IMR-90 (cell line): ENCODE results near the gene TFIP11. TPM values are rescaled to one million over a fixed set of nuclear protein-coding genes. Genes with fewer than 3 reads are reported as not detected.

Experiments used
- ATAC-seq: fragments of 200-7000 bp; cut with Tn5 transposase; 2 replicates; pipeline ENCODE4 v1.9.1; 2020; ENCODE audit warnings: low read depth, mild to moderate bottlenecking, moderate library complexity
- BruUV-seq: library from RNA; stranded (reverse); fragments of 400-500 nt; replicated peaks from 2 replicates; lab custom pipeline; 2021; lab: Mats Ljungman, UMichigan
- CTCF ChIA-PET: fragments of 300-600 bp; formaldehyde crosslinking; extraction: SDS; loops from one replicate; lab custom pipeline; 2021; ENCODE audit warnings: antibody characterized with exemption; lab: Yijun Ruan, JAX
- POLR2A ChIA-PET: fragments of 300-600 bp; sonication (Branson Sonifier 250); formaldehyde crosslinking; loops from one replicate; lab custom pipeline; 2022; ENCODE audit warnings: antibody characterized with exemption; ENCODE audit not compliant: unreplicated experiment; lab: Charles Lee
- DNase-seq: peaks from one replicate; pipeline ENCODE4 v3.0.0; 2013
- H2AFZ ChIP-seq: replicated peaks from 2 replicates; pipeline ENCODE3; 2013; ENCODE audit warnings: low read length, mild to moderate bottlenecking; ENCODE audit not compliant: poor library complexity
- H2AK5ac ChIP-seq: 2 replicates; pipeline ENCODE4 v1.6.1; 2013; ENCODE audit warnings: low read depth, low read length, inconsistent platforms
- H2AK9ac ChIP-seq: replicated peaks from 2 replicates; pipeline ENCODE3; 2013; ENCODE audit warnings: mild to moderate bottlenecking, low read depth, low read length, moderate library complexity; ENCODE audit not compliant: poor library complexity
- H2BK120ac ChIP-seq: 2 replicates; pipeline ENCODE4 v1.6.1; 2013; ENCODE audit warnings: low read depth, low read length, inconsistent platforms
- H2BK15ac ChIP-seq: 3 replicates; pipeline ENCODE4 v1.6.1; 2013; ENCODE audit warnings: low read depth, low read length, inconsistent platforms
- H2BK20ac ChIP-seq: 2 replicates; pipeline ENCODE4 v1.6.1; 2013; ENCODE audit warnings: low read depth, mild to moderate bottlenecking, inconsistent platforms, low read length, moderate library complexity
- H2BK5ac ChIP-seq: 2 replicates; pipeline ENCODE4 v1.6.1; 2013; ENCODE audit warnings: mild to moderate bottlenecking, low read depth, low read length, inconsistent platforms; ENCODE audit not compliant: poor library complexity, severe bottlenecking
- H3K14ac ChIP-seq: replicated peaks from 2 replicates; pipeline ENCODE4 v1.6.1; 2013; ENCODE audit warnings: low read depth, low read length, inconsistent platforms
- H3K18ac ChIP-seq: 2 replicates; pipeline ENCODE4 v1.6.1; 2013; ENCODE audit warnings: low read depth, low read length, control low read depth
- H3K23ac ChIP-seq: 2 replicates; pipeline ENCODE4 v1.6.1; 2013; ENCODE audit warnings: low read depth, low read length, inconsistent platforms
- H3K27ac ChIP-seq: 2 replicates; pipeline ENCODE4 v1.5.1; 2013; ENCODE audit warnings: mild to moderate bottlenecking, control low read depth, low read length; ENCODE audit not compliant: insufficient read depth
- H3K27me3 ChIP-seq: 2 replicates; pipeline ENCODE4 v1.6.1; 2013; ENCODE audit warnings: low read length; ENCODE audit not compliant: control insufficient read depth, insufficient read depth
- H3K36me3 ChIP-seq: 2 replicates; pipeline ENCODE4 v1.6.1; 2013; ENCODE audit warnings: low read length, mixed read lengths; ENCODE audit not compliant: control insufficient read depth, insufficient read depth
- H3K4ac ChIP-seq: 2 replicates; pipeline ENCODE4 v1.6.1; 2013; ENCODE audit warnings: low read depth, low read length, inconsistent platforms
- H3K4me1 ChIP-seq: 2 replicates; pipeline ENCODE4 v1.6.1; 2013; ENCODE audit warnings: low read length, mixed read lengths; ENCODE audit not compliant: control insufficient read depth, insufficient read depth
- H3K4me2 ChIP-seq: 2 replicates; pipeline ENCODE4 v1.6.1; 2013; ENCODE audit warnings: low read depth, mild to moderate bottlenecking, control low read depth, low read length, moderate library complexity
- H3K4me3 ChIP-seq: 2 replicates; pipeline ENCODE4 v1.5.1; 2013; ENCODE audit warnings: low read depth, mild to moderate bottlenecking, control low read depth, low read length, moderate library complexity; ENCODE audit not compliant: insufficient read depth
- H3K56ac ChIP-seq: 2 replicates; pipeline ENCODE4 v1.6.1; 2013; ENCODE audit warnings: low read length, inconsistent platforms; ENCODE audit not compliant: insufficient read depth; ENCODE audit errors: extremely low read depth
- H3K79me1 ChIP-seq, 2 experiments: 2 replicates each; pipeline ENCODE4 v1.6.1; 2013; ENCODE audit warnings: low read length in 2 of 2, inconsistent platforms in 1 of 2, low read depth in 1 of 2
- H3K9ac ChIP-seq: 2 replicates; pipeline ENCODE4 v1.6.1; 2013; ENCODE audit warnings: low read depth, low read length, control low read depth
- H3K9me1 ChIP-seq: 2 replicates; pipeline ENCODE4 v1.6.1; 2013; ENCODE audit warnings: low read length, inconsistent platforms; ENCODE audit not compliant: insufficient read depth
- H3K9me3 ChIP-seq: 2 replicates; pipeline ENCODE4 v1.6.1; 2013; ENCODE audit warnings: low read length; ENCODE audit not compliant: control insufficient read depth, insufficient read depth
- H4K20me1 ChIP-seq: 2 replicates; pipeline ENCODE4 v1.6.1; 2013; ENCODE audit warnings: low read length, inconsistent platforms; ENCODE audit not compliant: insufficient read depth
- H4K5ac ChIP-seq: 2 replicates; pipeline ENCODE4 v1.6.1; 2013; ENCODE audit warnings: mild to moderate bottlenecking, low read depth, low read length, control low read depth
- H4K8ac ChIP-seq, 2 experiments: 2 replicates each; pipeline ENCODE4 v1.6.1; 2013; ENCODE audit warnings: low read depth in 2 of 2, low read length in 2 of 2, control low read depth in 1 of 2, inconsistent platforms in 1 of 2
- H4K91ac ChIP-seq: 2 replicates; pipeline ENCODE4 v1.6.1; 2013; ENCODE audit warnings: low read depth, low read length, inconsistent platforms; ENCODE audit not compliant: insufficient read depth
- BHLHE40 ChIP-seq: fragments of 150-350 bp; IDR thresholded peaks from 2 replicates; pipeline ENCODE4 v1.6.1; 2016; ENCODE audit warnings: mild to moderate bottlenecking, low read depth, low read length
- CHD1 ChIP-seq: IDR thresholded peaks from 2 replicates; pipeline ENCODE4 v1.6.1; 2012; ENCODE audit warnings: low read depth, low read length, improper control_type of control experiment
- FOS ChIP-seq: fragments of 150-350 bp; IDR thresholded peaks from 2 replicates; pipeline ENCODE4 v1.6.1; 2016; ENCODE audit warnings: low read depth, low read length
- MXI1 ChIP-seq: IDR thresholded peaks from 2 replicates; pipeline ENCODE4 v1.6.1; 2012; ENCODE audit warnings: low read depth, mild to moderate bottlenecking, low read length, moderate library complexity, borderline replicate concordance
- NFE2L2 ChIP-seq: fragments of 150-350 bp; IDR thresholded peaks from 2 replicates; pipeline ENCODE4 v1.6.1; 2016; ENCODE audit warnings: low read depth, mild to moderate bottlenecking, low read length
- POLR2A ChIP-seq: IDR thresholded peaks from 2 replicates; pipeline ENCODE4 v1.6.1; 2012; ENCODE audit warnings: mild to moderate bottlenecking, low read depth, low read length
- RAD21 ChIP-seq: IDR thresholded peaks from 2 replicates; pipeline ENCODE4 v1.6.1; 2012; ENCODE audit warnings: low read length, improper control_type of control experiment
- RCOR1 ChIP-seq: IDR thresholded peaks from 2 replicates; pipeline ENCODE4 v1.6.1; 2012; ENCODE audit warnings: mild to moderate bottlenecking, low read length, improper control_type of control experiment; ENCODE audit not compliant: insufficient replicate concordance
- RFX5 ChIP-seq: IDR thresholded peaks from 2 replicates; pipeline ENCODE4 v1.8.0; 2012; ENCODE audit warnings: low read depth, mild to moderate bottlenecking, low read length, moderate library complexity
- SMC3 ChIP-seq: fragments of 150-350 bp; IDR thresholded peaks from 2 replicates; pipeline ENCODE4 v1.6.1; 2016; ENCODE audit warnings: low read depth, mild to moderate bottlenecking, antibody characterized with exemption, low read length, moderate library complexity
- USF2 ChIP-seq: fragments of 150-350 bp; IDR thresholded peaks from 2 replicates; pipeline ENCODE4 v1.6.1; 2017; ENCODE audit warnings: mild to moderate bottlenecking, antibody characterized with exemption, low read length, low read depth
- WGBS, 2 experiments: methylation state at CpG; one replicate each; pipeline versions ENCODE4 v1.1.5 to v1.1.7; 2013; ENCODE audit warnings: missing lambda C conversion rate in 2 of 2; ENCODE audit not compliant: insufficient read length in 1 of 2; ENCODE audit errors: extremely low coverage in 2 of 2; 5-methylcytosine and 5-hydroxymethylcytosine counted together
- dilution Hi-C: fragments of 300-500 bp; cut with HindIII; formaldehyde crosslinking; loops from one replicate; pipeline ENCODE4 v1.14.3; 2018; ENCODE audit warnings: low sequenced_read_pairs; ENCODE audit not compliant: unreplicated experiment
- in situ Hi-C: fragments of 300-500 bp; cut with MboI; formaldehyde crosslinking; loops from 3 replicates; pipeline ENCODE4 v1.14.3; 2019; ENCODE audit warnings: low sequenced_read_pairs, inconsistent platforms, mixed read lengths
- intact Hi-C: fragments of 100-400 bp; cut with micrococcal nuclease; formaldehyde crosslinking; loops from 2 replicates; pipeline ENCODE4 v1.10.0; 2022
- polyA plus RNA-seq, 3 experiments: library from polyadenylated mRNA; depleted of rRNA; stranded (reverse); fragments of >200 nt; gene quantifications; 2 replicates each; pipeline ENCODE4 v1.2.3, GENCODE V29; 2012; ENCODE audit warnings: low replicate concordance in 1 of 3
- total RNA-seq: library from RNA; depleted of rRNA; stranded (reverse); fragments of >200 nt; gene quantifications from 2 replicates; pipeline ENCODE4 v1.2.3, GENCODE V29; 2012
- TF ChIP-seq, protein P1 (sequence below): fragments of 150-350 bp; IDR thresholded peaks from 2 replicates; pipeline ENCODE4 v1.6.1; 2016; ENCODE audit warnings: low read depth, mild to moderate bottlenecking, low read length, moderate library complexity, borderline replicate concordance
- TF ChIP-seq, protein P2 (sequence below): conservative IDR thresholded peaks from 2 replicates; pipeline ENCODE4 v1.5.1; 2012; ENCODE audit warnings: mild to moderate bottlenecking, low read depth, low read length, improper control_type of control experiment

The TFIP11 gene
- total and polyA plus RNA-seq, 2 of the 4 experiments (the other 2 are of a cell fraction), result 22.5 to 43.2 TPM

DNA sequence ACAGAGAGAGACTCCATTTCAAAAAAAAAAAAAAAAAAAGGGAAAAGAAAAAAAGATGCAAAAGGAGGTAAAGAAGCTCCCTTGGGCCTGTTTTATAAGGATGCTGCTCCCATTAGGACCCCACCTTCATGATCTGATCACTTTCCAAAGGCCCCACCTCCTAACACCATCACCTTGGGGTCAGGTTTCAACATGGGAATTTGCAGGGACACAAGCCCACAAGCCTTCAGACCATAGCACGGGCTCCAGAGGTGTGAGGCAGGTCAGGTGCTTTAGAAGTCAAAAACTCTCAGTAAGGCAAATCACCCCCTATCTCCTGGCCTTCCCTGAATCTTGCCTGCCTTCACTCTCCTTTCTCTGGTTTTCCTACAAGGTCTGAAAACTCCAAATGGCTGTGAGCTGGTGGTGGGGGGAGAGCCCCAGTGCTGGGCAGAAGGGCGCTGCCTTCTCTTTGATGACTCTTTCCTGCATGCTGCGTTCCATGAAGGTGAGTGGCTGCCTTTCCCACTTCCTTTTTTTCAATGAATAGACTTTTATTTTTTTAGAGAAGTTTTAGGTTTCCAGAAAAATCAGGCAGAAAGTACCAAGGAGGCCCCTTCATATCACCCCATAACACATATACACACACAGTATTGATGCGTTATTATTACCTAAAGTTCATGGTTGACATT lies 70.1 kb downstream of the TFIP11 start:
- H3K4me3 ChIP-seq, result no peak overlapping the region
- H2BK20ac ChIP-seq, result no peak overlapping the region
- no peaks in the 10 kb centered on the region for H3K79me1 ChIP-seq
- H3K4me1 ChIP-seq, result no peaks in the 10 kb centered on the region
- H4K8ac ChIP-seq, result no peak overlapping the region
- no peaks in the 10 kb centered on the region for H3K9me1 ChIP-seq
- no peak for DNase-seq
- TF ChIP-seq RAD21 (no peak), CHD1 (no peak), RFX5 (no peak), BHLHE40 (no peak), USF2 (no peak), NFE2L2 (no peak), RCOR1 (no peak), FOS (no peak), SMC3 (no peak), POLR2A (no peak), MXI1 (no peak)
- TF ChIP-seq, protein P1, sequence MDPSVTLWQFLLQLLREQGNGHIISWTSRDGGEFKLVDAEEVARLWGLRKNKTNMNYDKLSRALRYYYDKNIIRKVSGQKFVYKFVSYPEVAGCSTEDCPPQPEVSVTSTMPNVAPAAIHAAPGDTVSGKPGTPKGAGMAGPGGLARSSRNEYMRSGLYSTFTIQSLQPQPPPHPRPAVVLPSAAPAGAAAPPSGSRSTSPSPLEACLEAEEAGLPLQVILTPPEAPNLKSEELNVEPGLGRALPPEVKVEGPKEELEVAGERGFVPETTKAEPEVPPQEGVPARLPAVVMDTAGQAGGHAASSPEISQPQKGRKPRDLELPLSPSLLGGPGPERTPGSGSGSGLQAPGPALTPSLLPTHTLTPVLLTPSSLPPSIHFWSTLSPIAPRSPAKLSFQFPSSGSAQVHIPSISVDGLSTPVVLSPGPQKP, result no peak
- TF ChIP-seq, protein P2, sequence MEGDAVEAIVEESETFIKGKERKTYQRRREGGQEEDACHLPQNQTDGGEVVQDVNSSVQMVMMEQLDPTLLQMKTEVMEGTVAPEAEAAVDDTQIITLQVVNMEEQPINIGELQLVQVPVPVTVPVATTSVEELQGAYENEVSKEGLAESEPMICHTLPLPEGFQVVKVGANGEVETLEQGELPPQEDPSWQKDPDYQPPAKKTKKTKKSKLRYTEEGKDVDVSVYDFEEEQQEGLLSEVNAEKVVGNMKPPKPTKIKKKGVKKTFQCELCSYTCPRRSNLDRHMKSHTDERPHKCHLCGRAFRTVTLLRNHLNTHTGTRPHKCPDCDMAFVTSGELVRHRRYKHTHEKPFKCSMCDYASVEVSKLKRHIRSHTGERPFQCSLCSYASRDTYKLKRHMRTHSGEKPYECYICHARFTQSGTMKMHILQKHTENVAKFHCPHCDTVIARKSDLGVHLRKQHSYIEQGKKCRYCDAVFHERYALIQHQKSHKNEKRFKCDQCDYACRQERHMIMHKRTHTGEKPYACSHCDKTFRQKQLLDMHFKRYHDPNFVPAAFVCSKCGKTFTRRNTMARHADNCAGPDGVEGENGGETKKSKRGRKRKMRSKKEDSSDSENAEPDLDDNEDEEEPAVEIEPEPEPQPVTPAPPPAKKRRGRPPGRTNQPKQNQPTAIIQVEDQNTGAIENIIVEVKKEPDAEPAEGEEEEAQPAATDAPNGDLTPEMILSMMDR, result no peak
- ChIA-PET POLR2A (no interaction called here), CTCF (interaction anchor here (1.1 kb wide), 1 partner anchor 78 kb away, joined by 5 read pairs; no protein-coding TSS in a partner anchor)
- no peak overlapping the region for H3K4ac ChIP-seq
- no peaks in the 10 kb centered on the region for H4K20me1 ChIP-seq
- in situ Hi-C loops, result no loop called here
- no peak overlapping the region for H2BK120ac ChIP-seq
- no peak overlapping the region for H2BK5ac ChIP-seq
- no peak overlapping the region for H3K4me2 ChIP-seq
- H2AK9ac ChIP-seq, result no peak overlapping the region
- no peak for ATAC-seq
- no peak overlapping the region for H2AK5ac ChIP-seq
- H3K23ac ChIP-seq, result no peak overlapping the region
- H3K9ac ChIP-seq, result no peak overlapping the region
- WGBS, 2 experiments, result 83% methylated on average over 1 of the region's 4 CpGs; no CpG with 5 or more reads in 1 of the 2 experiments
- no TSS peak for BruUV-seq
- no peaks in the 10 kb centered on the region for H3K9me3 ChIP-seq
- H4K91ac ChIP-seq, result no peak overlapping the region
- no peak overlapping the region for H3K56ac ChIP-seq
- no peak overlapping the region for H4K5ac ChIP-seq
- no peaks in the 10 kb centered on the region for H3K36me3 ChIP-seq
- peak overlapping the region; percentile 12 for H2AFZ ChIP-seq
- dilution Hi-C loops, result no loop called here
- no peak overlapping the region for H3K27ac ChIP-seq
- intact Hi-C loops, result no loop called here
- no peak overlapping the region for H3K14ac ChIP-seq
- no peaks in the 10 kb centered on the region for H3K27me3 ChIP-seq
- H3K18ac ChIP-seq, result no peak overlapping the region
- H2BK15ac ChIP-seq, result no peak overlapping the region
